A673 (cell line): ENCODE measurements around the gene TBX1.

Experiments used
- EZH2 ChIP-seq: fragments of 200-600 bp; sonication (generic); IDR thresholded peaks from 2 replicates; pipeline ENCODE4 v1.6.1; 2017; ENCODE audit warnings: borderline replicate concordance, low read depth, mild to moderate bottlenecking, mixed read lengths, antibody characterized with exemption, low read length; ENCODE audit not compliant: poor library complexity, severe bottlenecking
- TF ChIP-seq, protein P1 (sequence below): fragments of 300-800, 200-600 bp; sonication (generic); conservative IDR thresholded peaks from 2 replicates; pipeline ENCODE4 v1.5.1; 2017; ENCODE audit warnings: low read depth, mild to moderate bottlenecking, antibody characterized with exemption, low read length, moderate library complexity, mixed read lengths

DNA sequence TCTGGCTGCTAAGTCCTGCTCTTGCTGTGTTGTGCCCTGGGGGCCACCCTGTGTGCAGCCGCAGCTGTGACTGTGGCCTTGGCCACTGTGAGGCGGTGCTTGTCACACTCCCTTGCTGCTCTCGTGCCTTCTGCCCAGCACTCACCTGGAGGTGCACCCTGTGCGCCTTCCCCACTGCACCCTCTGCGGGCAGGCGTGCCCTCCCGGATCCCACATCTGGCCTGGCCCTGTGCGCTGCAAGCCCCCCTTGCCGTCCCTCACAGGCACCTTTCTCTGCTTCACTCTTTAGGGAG, 27.2 kb downstream of the TBX1 start:
- TF ChIP-seq, protein P1, sequence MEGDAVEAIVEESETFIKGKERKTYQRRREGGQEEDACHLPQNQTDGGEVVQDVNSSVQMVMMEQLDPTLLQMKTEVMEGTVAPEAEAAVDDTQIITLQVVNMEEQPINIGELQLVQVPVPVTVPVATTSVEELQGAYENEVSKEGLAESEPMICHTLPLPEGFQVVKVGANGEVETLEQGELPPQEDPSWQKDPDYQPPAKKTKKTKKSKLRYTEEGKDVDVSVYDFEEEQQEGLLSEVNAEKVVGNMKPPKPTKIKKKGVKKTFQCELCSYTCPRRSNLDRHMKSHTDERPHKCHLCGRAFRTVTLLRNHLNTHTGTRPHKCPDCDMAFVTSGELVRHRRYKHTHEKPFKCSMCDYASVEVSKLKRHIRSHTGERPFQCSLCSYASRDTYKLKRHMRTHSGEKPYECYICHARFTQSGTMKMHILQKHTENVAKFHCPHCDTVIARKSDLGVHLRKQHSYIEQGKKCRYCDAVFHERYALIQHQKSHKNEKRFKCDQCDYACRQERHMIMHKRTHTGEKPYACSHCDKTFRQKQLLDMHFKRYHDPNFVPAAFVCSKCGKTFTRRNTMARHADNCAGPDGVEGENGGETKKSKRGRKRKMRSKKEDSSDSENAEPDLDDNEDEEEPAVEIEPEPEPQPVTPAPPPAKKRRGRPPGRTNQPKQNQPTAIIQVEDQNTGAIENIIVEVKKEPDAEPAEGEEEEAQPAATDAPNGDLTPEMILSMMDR, result no peak
- no peak for TF ChIP-seq EZH2
